HepG2 (cell line): ENCODE data around the gene CEACAM16. TPM values are rescaled to one million over a fixed set of nuclear protein-coding genes. Genes with fewer than 3 reads are reported as not detected.

Experiments
- ATAC-seq: fragments of 200-7000 bp; cut with Tn5 transposase; 3 replicates; pipeline ENCODE4 v1.9.1; 2020; ENCODE audit warnings: mild to moderate bottlenecking, moderate library complexity
- BruUV-seq: library from RNA; stranded (reverse); fragments of 400-500 nt; replicated peaks from 2 replicates; lab custom pipeline; 2021; lab: Mats Ljungman, UMichigan
- CTCF ChIA-PET: fragments of 300-600 bp; formaldehyde crosslinking; extraction: SDS; loops from one replicate; lab custom pipeline; 2021; ENCODE audit warnings: low total read pairs, inconsistent platforms, low intra/inter-chr PET ratio; lab: Yijun Ruan, JAX
- POLR2A ChIA-PET: fragments of 350-600 bp; sonication (Branson Sonifier 250); formaldehyde crosslinking; loops from one replicate; lab custom pipeline; 2020; ENCODE audit warnings: antibody characterized with exemption, inconsistent platforms; lab: Yijun Ruan, JAX
- DNase-seq: peaks from one replicate; pipeline ENCODE4 v3.0.0-alpha.2; 2015; ENCODE audit warnings: low spot score
- FAIRE-seq: peaks from 3 replicates; lab custom pipeline; 2011; peaks lifted over from hg19 to GRCh38; lab: Jason Lieb, UNC
- H2AFZ ChIP-seq: one replicate; pipeline ENCODE4 v1.6.1; 2011; ENCODE audit warnings: low read length, inconsistent platforms
- H3K27ac ChIP-seq: fragments of 300-600 bp; 3 replicates; pipeline ENCODE4 v1.8.0; 2011; ENCODE audit warnings: mixed run types, mild to moderate bottlenecking, mixed read lengths, low read length, inconsistent platforms; ENCODE audit not compliant: insufficient read depth; ENCODE audit errors: extremely low read length
- H3K27me3 ChIP-seq, 2 experiments: fragments of 200-600 bp in 1 of 2; 2 replicates in 1 of 2; 3 replicates in 1 of 2; pipeline versions ENCODE4 v1.6.0 to v1.8.0; 2011; ENCODE audit warnings: low read length in 2 of 2, mild to moderate bottlenecking in 2 of 2, moderate library complexity in 2 of 2, inconsistent platforms in 1 of 2; ENCODE audit not compliant: insufficient read depth in 2 of 2, control insufficient read depth in 1 of 2
- H3K36me3 ChIP-seq, 2 experiments: fragments of 200-600 bp in 1 of 2; replicated peaks in 1 of 2; 2 replicates in 1 of 2; 3 replicates in 1 of 2; pipeline versions ENCODE4 v1.5.1 to v1.8.0; 2011; ENCODE audit warnings: low read length in 2 of 2, inconsistent platforms in 1 of 2; ENCODE audit not compliant: insufficient read depth in 2 of 2, control insufficient read depth in 1 of 2
- H3K4me1 ChIP-seq: 2 replicates; pipeline ENCODE4 v1.5.1; 2012; ENCODE audit warnings: low read length, inconsistent platforms; ENCODE audit not compliant: insufficient read depth
- H3K4me2 ChIP-seq: 2 replicates; pipeline ENCODE4 v1.6.0; 2011; ENCODE audit warnings: low read depth, low read length, inconsistent platforms
- H3K4me3 ChIP-seq, 3 experiments: fragments of 200-600 bp in 1 of 3; sonication (generic), shearing (Covaris generic) in 1 of 3; replicated peaks in 1 of 3; 2 replicates each; pipeline ENCODE4 v1.5.1; 2011 to 2016; ENCODE audit warnings: low read length in 3 of 3, inconsistent platforms in 2 of 3, low read depth in 2 of 3, mild to moderate bottlenecking in 2 of 3, control low read depth in 1 of 3, mixed read lengths in 1 of 3; ENCODE audit not compliant: insufficient read depth in 1 of 3
- H3K79me2 ChIP-seq: one replicate; pipeline ENCODE4 v1.6.1; 2011; ENCODE audit warnings: low read length, inconsistent platforms; ENCODE audit not compliant: insufficient read depth
- H3K9ac ChIP-seq: 2 replicates; pipeline ENCODE4 v1.6.0; 2011; ENCODE audit warnings: mild to moderate bottlenecking, low read depth, low read length, inconsistent platforms; ENCODE audit not compliant: insufficient read depth
- H3K9me3 ChIP-seq: 2 replicates; pipeline ENCODE4 v1.5.1; 2012; ENCODE audit warnings: mild to moderate bottlenecking, low read length
- H4K20me1 ChIP-seq: 2 replicates; pipeline ENCODE4 v1.6.0; 2011; ENCODE audit warnings: inconsistent platforms, mild to moderate bottlenecking, low read length, moderate library complexity; ENCODE audit not compliant: insufficient read depth
- KDM4B ChIP-seq: sonication (generic); formaldehyde crosslinking; IDR thresholded peaks from 2 replicates; pipeline ENCODE4 v1.4.0; 2020; ENCODE audit warnings: missing genetic modification reagents
- KDM5B ChIP-seq: sonication (generic); formaldehyde crosslinking; IDR thresholded peaks from 2 replicates; pipeline ENCODE4 v1.4.0; 2020; ENCODE audit warnings: missing genetic modification reagents, mild to moderate bottlenecking, borderline replicate concordance
- TEAD3 ChIP-seq: optimal IDR thresholded peaks from 2 replicates; pipeline ENCODE3; 2016; ENCODE audit warnings: borderline replicate concordance
- TFAP4 ChIP-seq: sonication (generic); IDR thresholded peaks from 2 replicates; pipeline ENCODE4 v1.6.1; 2016; ENCODE audit warnings: low read depth, borderline replicate concordance
- ZNF660 ChIP-seq: sonication (generic); formaldehyde crosslinking; IDR thresholded peaks from 2 replicates; pipeline ENCODE4 v1.5.1; 2020; ENCODE audit warnings: mild to moderate bottlenecking, low read depth, missing genetic modification reagents, borderline replicate concordance
- WGBS: methylation state at CpG from one replicate; pipeline ENCODE4 v1.1.6; 2017; ENCODE audit warnings: low lambda C conversion rate; 5-methylcytosine and 5-hydroxymethylcytosine counted together
- in situ Hi-C: cut with HindIII; loops from 2 replicates; pipeline ENCODE4 v1.10.0; 2017; ENCODE audit warnings: low pct_unique_long_range_greater_than_20kb; ENCODE audit not compliant: extremely low pct_ligation_motif_present
- intact Hi-C: fragments of 100-400 bp; cut with micrococcal nuclease; formaldehyde crosslinking; loops from one replicate; pipeline ENCODE4 v1.10.0; 2022; ENCODE audit not compliant: unreplicated experiment
- polyA plus RNA-seq, 8 experiments: library from polyadenylated mRNA; depleted of rRNA in 3 of 8; stranded (reverse) in 7 of 8; unstranded in 1 of 8; fragments of >200 nt; fragmentation: Illumina TruSeq in 4 of 8; extraction: Trizol in 4 of 8; gene quantifications; 2 replicates each; pipeline versions ENCODE4 v1.2.1 to v1.2.3, GENCODE V29; 2011 to 2016; ENCODE audit warnings: low read depth in 4 of 8, missing spikeins in 1 of 8, mixed read lengths in 1 of 8; ENCODE audit not compliant: insufficient read depth in 1 of 8
- total RNA-seq, 5 experiments: library from RNA; depleted of rRNA; stranded (reverse); fragments of >200 nt; fragmentation: Illumina TruSeq; extraction: Trizol; gene quantifications; 2 replicates each; pipeline ENCODE4 v1.2.3, GENCODE V29; 2016; ENCODE audit warnings: low read depth in 1 of 5
- TF ChIP-seq, protein P1 (sequence below): sonication (generic); formaldehyde crosslinking; IDR thresholded peaks from 2 replicates; pipeline ENCODE4 v1.4.0; 2020; ENCODE audit warnings: mild to moderate bottlenecking, low read depth, missing genetic modification reagents

The CEACAM16 gene
- total and polyA plus RNA-seq, 2 of the 13 experiments (the other 11 are each of a cell fraction or from before 2014, with no cell fraction given): not detected

- TF ChIP-seq, protein P1, sequence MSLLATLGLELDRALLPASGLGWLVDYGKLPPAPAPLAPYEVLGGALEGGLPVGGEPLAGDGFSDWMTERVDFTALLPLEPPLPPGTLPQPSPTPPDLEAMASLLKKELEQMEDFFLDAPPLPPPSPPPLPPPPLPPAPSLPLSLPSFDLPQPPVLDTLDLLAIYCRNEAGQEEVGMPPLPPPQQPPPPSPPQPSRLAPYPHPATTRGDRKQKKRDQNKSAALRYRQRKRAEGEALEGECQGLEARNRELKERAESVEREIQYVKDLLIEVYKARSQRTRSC (CRISPR knock-in tag): no peak
- TF ChIP-seq KDM4B (no peak), TEAD3 (no peak), TFAP4 (no peak), KDM5B (CRISPR knock-in tag) (no peak), ZNF660 (CRISPR knock-in tag) (no peak)
- H3K4me3 ChIP-seq: no peak overlapping the region
- CTCF ChIA-PET: no interaction called here
- no peaks in the 10 kb centered on the region for H3K27me3 ChIP-seq
- in situ Hi-C loops (no loop called here), intact Hi-C loops (no loop called here)
- WGBS: 96% methylated on average over 5 of the region's 5 CpGs
- POLR2A ChIA-PET: interaction anchor here (0.9 to 2.5 kb wide), 5 partner anchors 9 to 76 kb away, joined by 3 to 7 read pairs (median 5); partner anchors contain the start of genes IGSF23 and PVR
- no peak overlapping the region for H2AFZ ChIP-seq
- no peak overlapping the region for H3K9ac ChIP-seq
- ATAC-seq (no peak), FAIRE-seq (no peak), DNase-seq (no peak)
- H4K20me1 ChIP-seq: no peaks in the 10 kb centered on the region
- BruUV-seq: no TSS peak
- no peak overlapping the region for H3K4me2 ChIP-seq
- no peak overlapping the region for H3K27ac ChIP-seq
- peaks cover 2% of the 10 kb centered on the region for H3K79me2 ChIP-seq
- H3K36me3 ChIP-seq: peaks cover 43 to 85% of the 10 kb centered on the region in 2 experiments
- H3K4me1 ChIP-seq: no peaks in the 10 kb centered on the region
- no peaks in the 10 kb centered on the region for H3K9me3 ChIP-seq
Measured at GRCh38 chr19:44653343-44653742, 45.6 kb upstream of the CEACAM16 start.
